ENCODE data around the gene OTUD7B.
"Not testable (repeated sequence)": the region's sequence is repeated elsewhere in the genome, so short reads cannot be mapped to it uniquely, and the experiment has no call there.

The OTUD7B gene

DNA sequence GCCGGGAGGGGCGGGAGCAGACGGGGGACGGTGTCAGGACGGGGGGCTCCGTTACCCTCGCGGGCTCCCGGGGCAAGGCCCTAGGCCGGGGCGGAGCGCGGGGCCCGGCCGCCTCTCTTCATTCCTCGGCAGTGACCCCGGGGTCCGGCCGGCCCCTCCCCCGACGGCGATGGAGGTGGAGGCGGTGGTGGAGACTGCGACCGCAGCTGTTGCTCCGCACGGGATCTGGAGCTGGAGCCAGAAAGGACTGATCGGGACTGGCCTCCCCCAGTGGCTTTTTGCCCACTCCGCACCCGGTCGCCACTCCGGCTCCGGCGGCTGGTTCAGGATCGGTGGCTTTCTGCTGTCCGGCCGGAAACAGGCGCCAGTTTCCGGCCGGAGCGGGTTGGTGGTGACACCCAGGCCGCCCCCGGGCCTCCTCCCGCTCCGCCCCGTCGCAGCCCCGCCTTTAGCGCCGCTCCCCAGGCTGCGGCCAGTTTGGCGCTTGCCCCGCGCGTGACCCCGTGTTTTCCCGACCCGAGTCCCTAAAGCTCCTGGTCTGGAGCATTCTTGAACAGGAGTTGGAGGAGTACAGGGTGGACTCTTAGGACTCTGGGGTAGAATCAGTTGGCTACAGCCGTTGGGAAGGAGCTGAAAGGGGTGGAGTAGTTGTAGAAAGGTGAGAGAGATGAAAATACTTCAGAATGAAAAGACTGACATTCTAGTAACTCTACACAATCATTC, at the start of gene OTUD7B:
TSS of gene OTUD7B (minus strand) at position 334 of the 723 bp plus-strand sequence. CDS start 33,216 bp downstream, outside the sequence.
- peak; percentile 20 to 57 for DNase-seq (ENCODE audit: extremely low read depth in 1 of 2, low read depth in 1 of 2)

GRCh38 chr1:150060260-150060659, 49.7 kb upstream of the OTUD7B start:
- no peak for DNase-seq (ENCODE audit: extremely low read depth in 1 of 2, low read depth in 1 of 2)

DNA sequence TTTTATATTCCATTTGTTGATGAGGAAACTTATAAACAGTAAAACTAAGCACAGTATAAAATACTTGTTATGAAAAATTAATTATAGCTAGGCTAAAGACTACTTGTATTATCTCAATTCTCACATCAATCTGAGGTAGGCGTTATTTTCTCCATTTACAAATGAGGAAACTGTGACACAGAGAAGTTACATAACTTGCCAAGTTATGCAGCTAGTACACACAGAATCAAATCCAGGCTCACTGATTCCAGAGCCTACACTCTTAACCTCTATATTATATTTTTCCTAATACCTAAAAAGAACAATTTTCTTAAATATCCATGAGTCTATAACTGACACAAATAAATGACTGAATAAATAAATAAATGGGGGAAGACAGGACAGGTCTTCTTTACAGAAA, 45.9 kb upstream of the OTUD7B start:
- DNase-seq (ENCODE audit: extremely low read depth in 1 of 2, low read depth in 1 of 2): no peak

DNA sequence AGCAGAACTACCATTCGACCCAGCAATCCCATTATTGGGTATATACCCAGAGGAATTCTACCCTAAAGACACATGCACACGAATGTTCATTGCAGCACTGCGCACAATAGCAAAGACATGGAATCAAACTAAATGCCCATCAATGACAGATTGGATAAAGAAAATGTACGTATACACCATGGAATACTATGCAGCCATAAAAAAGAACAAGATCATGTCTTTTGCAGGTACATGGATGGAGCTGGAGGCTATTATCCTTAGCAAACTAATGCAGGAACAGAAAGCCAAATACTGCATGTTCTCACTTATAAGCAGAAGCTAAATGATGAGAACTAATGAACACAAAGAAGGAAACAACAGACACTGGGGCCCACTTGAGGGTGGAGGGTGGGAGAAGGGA, 45.0 kb upstream of the OTUD7B start:
- DNase-seq (ENCODE audit: extremely low read depth in 1 of 2, low read depth in 1 of 2): not testable (repeated sequence)

GRCh38 chr1:150053926-150054325, 43.4 kb upstream of the OTUD7B start:
- no peak for DNase-seq (ENCODE audit: extremely low read depth in 1 of 2, low read depth in 1 of 2)

DNA sequence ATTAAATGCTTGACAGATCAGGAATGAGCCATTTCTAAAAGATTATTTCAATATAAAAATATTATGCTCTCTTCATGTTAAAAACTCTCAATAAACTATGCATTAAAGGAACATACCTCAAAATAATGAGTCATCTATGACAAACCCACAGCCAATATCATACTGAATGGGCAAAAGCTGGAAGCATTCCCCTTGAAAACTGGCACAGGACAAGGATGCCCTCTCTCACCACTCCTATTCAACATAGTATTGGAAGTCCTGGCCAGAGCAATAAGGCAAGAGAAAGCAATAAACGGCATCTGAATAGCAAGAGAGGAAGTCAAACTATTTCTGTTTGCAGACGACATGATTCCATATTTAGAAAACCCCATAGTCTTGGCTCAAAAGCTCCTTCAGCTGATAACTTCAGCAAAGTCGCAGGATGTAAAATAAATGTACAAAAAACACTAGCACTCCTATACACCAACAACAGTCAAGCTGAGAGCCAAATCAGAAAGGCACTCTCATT, 41.4 kb upstream of the OTUD7B start:
- not testable (repeated sequence) for DNase-seq (ENCODE audit: extremely low read depth in 1 of 2, low read depth in 1 of 2)

- no peak for DNase-seq (ENCODE audit: extremely low read depth in 1 of 2, low read depth in 1 of 2)
These were observed 40.5 kb upstream of the OTUD7B start for GRCh38 chr1:150051089-150051373.

GRCh38 chr1:150049926-150050325, 39.4 kb upstream of the OTUD7B start:
- DNase-seq (ENCODE audit: extremely low read depth in 1 of 2, low read depth in 1 of 2): no peak

DNA sequence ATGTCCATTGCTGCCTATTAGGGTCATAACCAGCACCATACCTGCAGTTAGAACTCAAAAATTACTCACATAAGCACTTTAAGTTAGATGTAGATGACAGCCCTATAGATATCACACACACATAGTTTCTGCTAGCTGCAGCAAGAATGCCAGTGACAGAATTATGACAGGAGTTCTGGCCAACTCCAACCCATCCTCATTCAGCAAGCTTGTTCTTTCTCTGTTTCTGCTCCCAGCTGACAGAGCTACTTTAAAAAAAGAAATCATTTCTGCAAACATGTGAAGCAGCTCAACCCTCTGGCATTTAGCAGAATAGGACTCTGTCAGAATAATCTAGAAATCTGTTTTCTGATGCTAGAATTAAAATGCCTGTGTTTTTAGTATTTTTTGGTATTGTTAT, 23.8 kb upstream of the OTUD7B start:
- DNase-seq (ENCODE audit: extremely low read depth in 1 of 2, low read depth in 1 of 2): no peak

GRCh38 chr1:150028322-150028721, 17.8 kb upstream of the OTUD7B start:
- DNase-seq (ENCODE audit: extremely low read depth in 1 of 2, low read depth in 1 of 2): no peak

DNA sequence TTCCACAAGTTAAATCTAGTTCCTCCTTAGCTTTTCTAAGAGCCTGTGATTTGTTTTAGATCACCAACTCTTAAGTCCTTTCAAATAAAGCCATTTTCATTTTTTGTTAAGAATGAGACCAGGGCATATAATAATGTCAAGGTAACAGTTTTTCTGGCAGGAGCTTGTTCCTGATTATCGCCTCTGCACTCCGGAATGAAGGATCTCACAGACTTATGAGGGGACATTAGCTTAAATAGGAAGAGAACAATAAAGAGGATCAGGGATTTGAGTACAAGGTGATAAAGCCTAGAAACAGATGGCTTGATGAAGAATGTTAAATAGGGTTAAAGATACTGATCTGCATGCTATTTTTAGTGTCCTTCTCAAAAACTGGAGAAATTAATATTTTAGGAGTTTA, 13.6 kb upstream of the OTUD7B start:
- no peak for DNase-seq (ENCODE audit: extremely low read depth in 1 of 2, low read depth in 1 of 2)

- no peak for DNase-seq (ENCODE audit: extremely low read depth in 1 of 2, low read depth in 1 of 2)
These were observed 11.8 kb upstream of the OTUD7B start for GRCh38 chr1:150022357-150022756.

- DNase-seq (ENCODE audit: extremely low read depth in 1 of 2, low read depth in 1 of 2): no peak
These were observed 10.7 kb upstream of the OTUD7B start for GRCh38 chr1:150021191-150021694.

GRCh38 chr1:150020711-150021110, 10.2 kb upstream of the OTUD7B start:
- no peak for DNase-seq (ENCODE audit: extremely low read depth in 1 of 2, low read depth in 1 of 2)

- no peak for DNase-seq (ENCODE audit: extremely low read depth in 1 of 2, low read depth in 1 of 2)
These were observed 7.6 kb upstream of the OTUD7B start for GRCh38 chr1:150018165-150018564.

GRCh38 chr1:150017206-150017750, 6.8 kb upstream of the OTUD7B start:
- no peak for DNase-seq (ENCODE audit: extremely low read depth in 1 of 2, low read depth in 1 of 2)

DNA sequence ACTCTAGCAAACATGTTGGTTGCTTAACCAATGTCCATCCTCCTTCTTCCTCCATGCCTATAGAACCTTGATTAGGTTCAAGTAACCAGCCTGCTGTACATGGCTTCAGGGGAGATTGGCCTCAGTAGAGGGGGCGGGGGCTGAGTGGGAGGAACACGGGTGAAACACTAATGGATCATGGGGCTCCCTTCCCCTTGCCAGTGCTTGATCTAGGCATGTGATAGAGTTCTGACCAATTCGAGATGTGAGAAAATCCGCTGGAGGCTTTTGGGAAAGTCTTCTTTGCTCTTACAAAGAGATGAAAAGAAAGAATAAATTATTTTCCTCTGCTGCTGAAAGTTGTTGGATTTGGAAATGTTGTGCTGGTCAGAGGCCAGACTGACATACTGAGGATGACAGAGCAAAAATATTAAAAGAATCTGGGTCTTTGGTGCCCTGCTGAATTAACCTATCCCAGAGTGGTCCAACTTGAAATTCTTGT, 5.2 kb upstream of the OTUD7B start:
- no peak for DNase-seq (ENCODE audit: extremely low read depth in 1 of 2, low read depth in 1 of 2)

GRCh38 chr1:150012611-150013010, 2.1 kb upstream of the OTUD7B start:
- DNase-seq (ENCODE audit: extremely low read depth in 1 of 2, low read depth in 1 of 2): no peak

DNA sequence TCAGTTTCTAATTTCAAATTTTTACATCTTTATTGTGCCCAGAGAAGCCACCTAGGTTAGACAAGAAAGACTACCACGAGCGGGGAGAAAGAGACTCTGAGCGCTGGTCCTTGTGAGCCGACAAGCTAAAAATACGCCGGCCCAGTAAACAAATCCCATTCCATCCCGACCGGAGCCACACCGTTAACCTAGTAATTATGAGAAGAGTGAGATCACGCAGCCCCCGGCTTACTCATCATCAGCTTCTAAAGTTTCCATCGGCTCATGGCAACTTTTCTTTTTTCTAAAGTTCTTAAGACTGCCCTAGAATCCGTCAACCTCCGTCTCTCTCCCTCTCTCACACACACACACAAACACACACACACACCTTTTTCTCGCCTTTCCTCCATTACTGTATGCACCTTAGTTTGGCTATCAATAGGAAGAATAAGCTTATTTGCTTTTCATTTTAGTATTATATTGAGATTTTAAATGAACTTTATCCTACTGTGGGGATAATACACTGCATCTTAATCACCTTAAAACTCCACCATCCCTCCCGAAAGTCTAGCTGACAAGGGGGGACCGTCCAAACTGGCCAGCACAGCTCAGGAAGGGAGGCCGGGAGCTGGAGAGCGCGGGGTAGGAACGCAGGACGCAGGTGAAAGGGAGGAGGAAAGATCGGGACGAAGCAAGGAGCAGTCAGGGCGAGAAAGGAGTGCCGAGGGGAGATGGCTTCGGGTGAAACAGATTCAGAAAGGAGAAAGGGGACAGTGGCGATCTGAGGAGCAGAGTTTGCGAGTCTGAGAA, 728 bp downstream of the OTUD7B start:
- peak; percentile 15 to 20 for DNase-seq (ENCODE audit: extremely low read depth in 1 of 2, low read depth in 1 of 2)

- DNase-seq (ENCODE audit: extremely low read depth in 1 of 2, low read depth in 1 of 2): no peak
These were observed 1.8 kb downstream of the OTUD7B start for GRCh38 chr1:150008699-150009098.

- DNase-seq (ENCODE audit: extremely low read depth in 1 of 2, low read depth in 1 of 2): no peak
These were observed 3.6 kb downstream of the OTUD7B start for GRCh38 chr1:150006881-150007421.

All from activated CD8-positive, alpha-beta memory T cell treated with anti-CD3 and anti-CD28 coated beads for 1 hour (primary cell).